ENCODE measurements around the gene KAZALD1.

KAZALD1 gene

DNA sequence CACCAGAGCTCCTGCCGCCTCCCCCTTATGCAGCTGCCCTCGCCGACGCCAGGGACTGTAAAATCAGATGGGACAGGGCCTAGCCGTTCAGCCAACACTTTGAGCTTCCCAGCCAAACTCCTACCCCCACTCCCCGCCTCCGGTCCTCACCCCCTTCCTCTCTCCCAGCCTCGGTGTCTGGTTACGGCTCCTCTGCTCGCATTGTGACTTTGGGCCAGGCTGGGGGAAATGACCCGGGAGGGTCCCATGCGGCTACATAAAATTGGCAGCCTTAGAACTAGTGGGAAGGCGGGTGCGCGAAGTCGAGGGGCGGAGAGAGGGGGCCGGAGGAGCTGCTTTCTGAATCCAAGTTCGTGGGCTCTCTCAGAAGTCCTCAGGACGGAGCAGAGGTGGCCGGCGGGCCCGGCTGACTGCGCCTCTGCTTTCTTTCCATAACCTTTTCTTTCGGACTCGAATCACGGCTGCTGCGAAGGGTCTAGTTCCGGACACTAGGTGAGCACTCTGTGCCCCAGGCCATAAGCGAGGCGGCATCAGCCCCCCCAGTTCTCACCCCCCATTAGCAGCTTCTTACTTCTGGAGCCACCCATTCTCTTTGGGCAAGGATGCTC is at the start of gene KAZALD1:
Gene KAZALD1, plus strand, starts transcription at position 366 of the 608 bp plus-strand sequence. CDS start 604 bp downstream, outside the sequence.
- H3K27ac Mint-ChIP-seq: peak within 1 kb of the TSS; percentile 97
- peaks cover 21% of the 10 kb centered on the region for H3K4me1 Mint-ChIP-seq
- ATAC-seq (no peak), DNase-seq (ENCODE audit: low spot score in 2 of 2) (no peak)
- H3K36me3 Mint-ChIP-seq: peaks cover 20% of the 10 kb centered on the region
- H3K9me3 Mint-ChIP-seq: no peaks in the 10 kb centered on the region
- peak within 1 kb of the TSS; percentile 93 for H3K4me3 Mint-ChIP-seq

DNA sequence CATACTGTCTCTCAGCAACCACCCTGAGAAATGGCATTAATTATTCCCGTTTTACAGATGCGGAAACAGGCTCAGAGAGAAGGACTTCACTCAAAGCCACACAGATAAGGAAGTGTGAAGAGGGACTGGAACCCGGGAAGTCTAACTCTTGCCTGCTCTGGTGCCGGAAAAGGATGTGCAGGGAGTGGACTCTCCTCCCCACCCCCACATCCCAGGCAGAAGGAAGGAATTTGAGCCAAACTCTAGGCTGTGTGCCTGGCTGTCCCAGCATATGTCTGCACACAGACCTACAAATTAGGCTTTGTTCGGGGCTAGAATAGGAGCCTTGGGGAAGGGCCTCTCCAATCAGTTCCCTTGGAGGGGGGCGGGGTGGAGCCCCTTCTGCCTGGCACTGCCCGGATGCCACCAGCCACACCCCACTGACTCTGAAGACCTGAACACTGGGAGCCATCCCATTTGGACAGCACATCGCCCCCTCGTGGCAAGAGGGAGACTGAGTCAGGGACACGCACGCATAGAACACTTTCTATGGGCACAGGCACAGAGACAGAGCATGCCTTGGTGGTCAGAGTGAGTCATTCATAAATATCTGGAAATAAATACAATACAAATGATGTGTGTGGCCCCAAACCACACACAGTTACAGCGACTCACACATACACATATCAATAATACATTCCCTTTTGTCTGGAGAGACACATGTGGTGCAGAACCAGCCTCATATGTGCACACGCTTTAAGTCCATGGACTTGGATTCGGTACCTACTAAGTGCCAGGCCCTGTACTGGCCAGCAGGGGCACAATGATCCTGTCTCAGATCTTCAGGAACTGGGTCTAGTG is 49.0 kb upstream of the KAZALD1 start:
- DNase-seq (ENCODE audit: low spot score in 2 of 2) (peak; percentile 73 to 89), ATAC-seq (peak; percentile 92)
- Mint-ChIP-seq H3K27ac (peak overlapping the region; percentile 70), H3K9me3 (no peaks in the 10 kb centered on the region), H3K4me1 (peaks cover 28% of the 10 kb centered on the region), H3K4me3 (peak overlapping the region; percentile 32), H3K36me3 (peaks cover 4% of the 10 kb centered on the region)

DNA sequence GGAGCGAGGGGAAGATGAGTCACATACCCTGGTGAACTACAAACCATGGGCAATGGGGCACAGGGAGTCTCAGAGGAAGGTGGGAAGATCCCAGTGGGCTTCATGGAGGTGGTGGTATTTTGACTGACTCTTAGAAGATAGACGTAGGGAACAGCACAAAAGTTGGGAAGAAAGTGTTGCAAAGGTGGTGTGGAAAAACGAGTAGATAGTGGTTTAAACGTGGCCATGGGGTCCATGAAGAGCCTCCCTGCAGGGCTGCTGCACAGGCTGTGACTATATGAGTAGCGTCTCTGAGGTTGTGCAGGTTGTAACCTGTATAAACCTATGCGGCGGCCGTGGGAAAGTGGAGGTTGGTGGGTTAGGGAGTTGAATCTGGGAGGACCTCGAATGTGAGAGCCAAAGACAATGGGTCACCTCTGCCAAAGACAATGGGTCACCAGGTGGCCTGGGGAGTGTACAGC is 48.4 kb upstream of the KAZALD1 start:
- ATAC-seq (no peak), DNase-seq (ENCODE audit: low spot score in 2 of 2) (no peak)
- H3K4me1 Mint-ChIP-seq: peaks cover 31% of the 10 kb centered on the region
- H3K36me3 Mint-ChIP-seq: peaks cover 6% of the 10 kb centered on the region
- H3K27ac Mint-ChIP-seq: peak overlapping the region; percentile 70
- H3K4me3 Mint-ChIP-seq: peak overlapping the region; percentile 32
- no peaks in the 10 kb centered on the region for H3K9me3 Mint-ChIP-seq

DNA sequence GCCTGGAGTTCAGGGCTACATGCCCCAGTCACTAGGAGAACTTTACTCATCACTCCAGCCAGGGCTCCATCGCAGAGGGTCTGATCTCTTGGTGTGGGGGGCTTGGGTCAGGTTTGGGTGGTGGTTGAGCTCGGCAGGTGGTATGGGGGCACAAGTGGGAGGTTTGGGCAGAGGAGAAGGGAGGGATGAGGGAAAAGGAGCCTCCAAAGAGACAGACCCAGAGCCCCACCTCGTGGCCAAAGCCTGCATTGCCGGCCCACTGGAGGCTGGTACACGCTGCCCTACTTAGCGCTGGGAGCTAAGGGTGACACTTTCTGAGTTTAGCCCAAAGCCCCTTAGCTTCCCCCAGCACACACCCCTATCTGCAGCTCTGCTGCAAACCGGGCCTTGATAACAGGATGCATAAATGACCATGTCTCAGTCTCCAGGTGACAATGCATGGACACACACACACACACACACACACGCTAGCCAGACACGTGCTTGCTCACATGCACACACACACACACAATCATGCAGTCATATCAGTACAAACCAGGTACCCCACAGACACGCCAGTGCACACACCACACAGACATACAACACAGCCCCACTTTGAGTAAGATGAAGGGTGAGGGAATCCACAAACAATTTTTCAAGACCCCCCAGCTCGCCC is 47.4 kb upstream of the KAZALD1 start:
- Mint-ChIP-seq H3K9me3 (no peaks in the 10 kb centered on the region), H3K4me1 (peaks cover 40% of the 10 kb centered on the region), H3K36me3 (peaks cover 6% of the 10 kb centered on the region), H3K4me3 (no peak overlapping the region), H3K27ac (no peak overlapping the region)
- peak; percentile 79 to 90 for DNase-seq (ENCODE audit: low spot score in 2 of 2)
- peak; percentile 37 for ATAC-seq

DNA sequence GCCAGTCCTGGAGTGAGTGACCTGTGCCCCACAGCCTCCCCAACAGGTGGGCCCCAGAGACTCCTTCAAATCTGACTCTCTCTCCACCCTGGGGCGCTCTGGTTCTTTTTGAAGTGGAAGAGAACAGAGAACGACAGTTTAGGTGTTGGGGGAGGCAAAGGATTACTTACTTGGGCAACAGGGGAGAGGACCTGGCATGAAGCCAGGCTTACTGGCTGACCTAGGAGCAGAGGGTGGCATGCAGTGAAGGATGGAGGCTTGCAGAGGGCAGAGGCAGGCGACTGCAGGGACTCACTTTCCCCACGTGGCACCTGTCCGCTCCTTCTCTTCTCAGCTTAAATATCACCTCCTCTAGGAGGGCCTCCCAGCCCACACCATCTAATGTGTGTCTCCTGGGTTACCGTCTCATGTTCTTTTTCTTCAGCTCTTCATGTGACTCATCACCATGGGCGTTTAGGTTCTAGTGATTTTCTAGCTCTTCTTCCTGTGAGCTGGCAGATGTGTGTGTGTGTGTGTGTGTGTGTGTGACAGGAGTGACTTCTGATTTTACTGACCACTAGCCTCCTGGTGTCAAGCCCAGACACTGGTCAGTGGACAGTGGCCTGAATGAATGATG is 46.7 kb upstream of the KAZALD1 start:
- Mint-ChIP-seq H3K9me3 (no peaks in the 10 kb centered on the region), H3K4me1 (peaks cover 44% of the 10 kb centered on the region), H3K27ac (no peak overlapping the region), H3K36me3 (peaks cover 6% of the 10 kb centered on the region), H3K4me3 (no peak overlapping the region)
- DNase-seq (ENCODE audit: low spot score in 2 of 2) (no peak), ATAC-seq (peak; percentile 44)

DNA sequence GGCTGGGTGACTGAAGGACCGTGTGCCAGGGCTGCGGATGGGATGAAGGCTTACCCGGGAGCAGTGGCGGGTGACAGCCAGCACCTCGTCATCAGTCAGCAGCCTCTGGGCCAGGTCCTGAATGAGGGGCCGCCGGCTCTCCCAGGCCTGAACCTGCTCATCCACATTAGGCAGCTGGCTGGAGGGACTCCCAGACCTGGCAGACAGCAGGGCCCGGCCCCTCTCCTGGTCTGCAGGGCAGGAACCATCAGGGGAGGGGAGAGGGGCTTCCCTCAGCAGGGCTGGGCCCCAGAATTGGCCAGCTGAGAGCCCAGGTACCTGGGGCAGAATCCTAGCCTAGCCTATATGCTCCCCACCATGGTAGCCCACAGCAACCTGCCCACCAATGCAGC is 46.2 kb upstream of the KAZALD1 start:
- H3K9me3 Mint-ChIP-seq: no peaks in the 10 kb centered on the region
- H3K27ac Mint-ChIP-seq: no peak overlapping the region
- H3K4me3 Mint-ChIP-seq: no peak overlapping the region
- H3K4me1 Mint-ChIP-seq: peaks cover 44% of the 10 kb centered on the region
- H3K36me3 Mint-ChIP-seq: peaks cover 6% of the 10 kb centered on the region
- DNase-seq (ENCODE audit: low spot score in 2 of 2) (no peak), ATAC-seq (no peak)

GRCh38 chr10:101016814-101017213 is 45.0 kb upstream of the KAZALD1 start:
- H3K27ac Mint-ChIP-seq: no peak overlapping the region
- no peaks in the 10 kb centered on the region for H3K9me3 Mint-ChIP-seq
- H3K4me1 Mint-ChIP-seq: peaks cover 44% of the 10 kb centered on the region
- H3K4me3 Mint-ChIP-seq: no peak overlapping the region
- ATAC-seq (no peak), DNase-seq (ENCODE audit: low spot score in 2 of 2) (no peak)
- peaks cover 6% of the 10 kb centered on the region for H3K36me3 Mint-ChIP-seq

DNA sequence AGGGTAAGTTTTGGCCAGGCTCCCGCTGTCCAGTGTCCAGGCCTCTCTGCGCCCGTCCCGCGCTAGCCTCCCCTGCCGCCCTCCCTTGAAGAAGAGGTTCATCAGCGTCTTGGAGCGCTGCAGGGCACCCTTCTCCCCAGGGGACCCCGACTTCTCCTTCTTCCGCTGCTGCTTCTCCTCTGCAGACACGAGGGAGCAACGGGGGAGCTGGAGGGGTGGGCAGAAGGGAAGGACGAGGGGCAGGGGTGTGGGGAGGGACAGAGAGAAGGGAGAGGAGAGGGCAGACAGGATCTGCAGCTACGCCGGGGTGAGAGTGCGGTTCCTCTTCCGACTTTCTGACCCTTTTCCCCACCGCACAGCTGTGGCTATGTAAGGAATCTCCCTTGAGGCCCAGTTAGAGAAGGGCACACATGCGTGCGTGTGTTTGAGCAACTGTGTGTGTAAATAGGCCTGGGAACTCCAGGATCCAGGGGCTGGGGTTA is 43.6 kb upstream of the KAZALD1 start:
- Mint-ChIP-seq H3K27ac (no peak overlapping the region), H3K4me3 (no peak overlapping the region), H3K36me3 (peaks cover 6% of the 10 kb centered on the region), H3K4me1 (peaks cover 37% of the 10 kb centered on the region), H3K9me3 (no peaks in the 10 kb centered on the region)
- DNase-seq (ENCODE audit: low spot score in 2 of 2) (no peak), ATAC-seq (no peak)

- no peak overlapping the region for H3K4me3 Mint-ChIP-seq
- peak; percentile 81 to 90 for DNase-seq (ENCODE audit: low spot score in 2 of 2)
- peak; percentile 83 for ATAC-seq
- peaks cover 33% of the 10 kb centered on the region for H3K4me1 Mint-ChIP-seq
- peaks cover 6% of the 10 kb centered on the region for H3K36me3 Mint-ChIP-seq
- H3K9me3 Mint-ChIP-seq: no peaks in the 10 kb centered on the region
- H3K27ac Mint-ChIP-seq: no peak overlapping the region
These were observed 43.0 kb upstream of the KAZALD1 start for GRCh38 chr10:101018600-101019439.

- DNase-seq (ENCODE audit: low spot score in 2 of 2) (no peak), ATAC-seq (no peak)
- H3K27ac Mint-ChIP-seq: no peak overlapping the region
- peaks cover 27% of the 10 kb centered on the region for H3K4me1 Mint-ChIP-seq
- no peak overlapping the region for H3K4me3 Mint-ChIP-seq
- H3K36me3 Mint-ChIP-seq: peaks cover 6% of the 10 kb centered on the region
- no peaks in the 10 kb centered on the region for H3K9me3 Mint-ChIP-seq
These were observed 42.4 kb upstream of the KAZALD1 start for GRCh38 chr10:101019440-101019703.

DNA sequence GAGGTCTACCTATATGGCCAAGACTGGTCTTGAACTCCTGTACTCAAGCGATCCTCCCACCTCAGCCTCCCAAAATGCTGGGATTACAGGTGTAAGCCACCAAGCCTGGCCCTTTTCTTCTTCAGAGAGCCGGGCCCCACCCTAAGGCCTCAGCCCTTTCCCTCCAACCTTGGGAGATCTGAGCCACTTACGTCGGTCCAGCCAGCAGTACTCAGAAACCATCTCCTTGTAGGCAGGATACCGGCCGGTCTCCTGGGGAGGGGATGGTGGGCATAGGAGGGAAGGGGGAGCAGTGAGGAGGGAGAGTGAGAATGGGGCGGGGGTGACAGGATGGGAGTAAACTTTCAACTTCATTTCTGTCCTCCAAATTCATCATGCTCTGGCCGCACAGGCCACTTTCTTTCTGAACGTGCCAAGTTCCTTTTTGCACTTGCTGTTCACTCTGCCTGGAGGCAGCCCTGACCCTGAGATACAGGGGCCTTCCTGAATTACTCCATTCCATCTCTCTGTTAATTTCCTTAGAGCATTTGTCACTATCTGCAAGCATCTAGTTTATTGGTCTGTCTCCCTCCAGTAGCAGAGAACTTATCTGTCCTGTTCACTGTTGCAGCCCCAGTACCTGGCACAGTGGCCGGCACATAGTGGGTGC is 41.2 kb upstream of the KAZALD1 start:
- Mint-ChIP-seq H3K27ac (no peak overlapping the region), H3K4me1 (peaks cover 16% of the 10 kb centered on the region), H3K9me3 (no peaks in the 10 kb centered on the region), H3K4me3 (no peak overlapping the region), H3K36me3 (peaks cover 6% of the 10 kb centered on the region)
- DNase-seq (ENCODE audit: low spot score in 2 of 2) (no peak), ATAC-seq (no peak)

GRCh38 chr10:101021239-101021638 is 40.5 kb upstream of the KAZALD1 start:
- ATAC-seq: no peak
- H3K36me3 Mint-ChIP-seq: peaks cover 6% of the 10 kb centered on the region
- H3K9me3 Mint-ChIP-seq: no peaks in the 10 kb centered on the region
- no peak overlapping the region for H3K27ac Mint-ChIP-seq
- no peak overlapping the region for H3K4me3 Mint-ChIP-seq
- DNase-seq (ENCODE audit: low spot score in 2 of 2): no peak
- H3K4me1 Mint-ChIP-seq: peaks cover 16% of the 10 kb centered on the region

- peaks cover 6% of the 10 kb centered on the region for H3K36me3 Mint-ChIP-seq
- peaks cover 16% of the 10 kb centered on the region for H3K4me1 Mint-ChIP-seq
- H3K27ac Mint-ChIP-seq: no peak overlapping the region
- no peak for ATAC-seq
- no peaks in the 10 kb centered on the region for H3K9me3 Mint-ChIP-seq
- no peak for DNase-seq (ENCODE audit: low spot score in 2 of 2)
- no peak overlapping the region for H3K4me3 Mint-ChIP-seq
These were observed 40.0 kb upstream of the KAZALD1 start for GRCh38 chr10:101021692-101022251.
